CD8-positive, alpha-beta memory T cell (primary cell): ENCODE results near the gene SUPT3H. TPM values are rescaled to one million over a fixed set of nuclear protein-coding genes. Genes with fewer than 3 reads are reported as not detected.

ENCODE experiments used
- CTCF ChIA-PET: fragments of 350-600 bp; sonication (Branson Sonifier 250); formaldehyde crosslinking; loops from one replicate; lab custom pipeline; 2021; ENCODE audit warnings: antibody characterized with exemption; lab: Charles Lee
- POLR2A ChIA-PET: fragments of 350-600 bp; sonication (Branson Sonifier 250); formaldehyde crosslinking; loops from one replicate; lab custom pipeline; 2021; ENCODE audit warnings: antibody characterized with exemption; lab: Charles Lee
- DNase-seq, 5 donors: peaks; one replicate each; pipeline versions ENCODE4 v3.0.0 to v3.0.0-alpha.2; 2020 to 2022; ENCODE audit warnings: mixed read lengths in 1 of 5
- H3K27ac ChIP-seq: one replicate; pipeline ENCODE4 v1.7.0; 2013; ENCODE audit warnings: low read depth, mild to moderate bottlenecking, low read length, moderate library complexity
- H3K27me3 ChIP-seq: 2 replicates; pipeline ENCODE4 v1.7.0; 2013; ENCODE audit warnings: low read length, mild to moderate bottlenecking; ENCODE audit not compliant: insufficient read depth, poor library complexity, severe bottlenecking
- H3K36me3 ChIP-seq: 2 replicates; pipeline ENCODE4 v1.7.0; 2013; ENCODE audit warnings: mild to moderate bottlenecking, low read length, moderate library complexity; ENCODE audit not compliant: insufficient read depth
- H3K4me1 ChIP-seq: 2 replicates; pipeline ENCODE4 v1.7.0; 2013; ENCODE audit warnings: mild to moderate bottlenecking, low read length, moderate library complexity; ENCODE audit not compliant: insufficient read depth
- H3K4me3 ChIP-seq: 2 replicates; pipeline ENCODE4 v1.7.0; 2013; ENCODE audit warnings: mild to moderate bottlenecking, low read length
- H3K9me3 ChIP-seq: 2 replicates; pipeline ENCODE4 v1.7.0; 2013; ENCODE audit warnings: mild to moderate bottlenecking, low read length
- H3K27ac Mint-ChIP-seq, 8 donors: one replicate each; pipeline ENCODE4 v1.8.0; 2020 to 2021; ENCODE audit warnings: mixed read lengths in 8 of 8, mild to moderate bottlenecking in 6 of 8, inconsistent platforms in 3 of 8, moderate library complexity in 3 of 8
- H3K27me3 Mint-ChIP-seq, 2 donors: one replicate each; pipeline ENCODE4 v1.8.0; 2020 to 2021; ENCODE audit warnings: mixed read lengths in 2 of 2, mild to moderate bottlenecking in 1 of 2, moderate library complexity in 1 of 2
- H3K36me3 Mint-ChIP-seq, 3 donors: one replicate each; pipeline ENCODE4 v1.8.0; 2020 to 2021; ENCODE audit warnings: mixed read lengths in 3 of 3, inconsistent platforms in 1 of 3, mild to moderate bottlenecking in 1 of 3
- H3K4me1 Mint-ChIP-seq, 3 donors: one replicate each; pipeline ENCODE4 v1.8.0; 2020 to 2021; ENCODE audit warnings: mixed read lengths in 3 of 3, inconsistent platforms in 1 of 3, mild to moderate bottlenecking in 1 of 3
- H3K4me3 Mint-ChIP-seq, 7 donors: one replicate each; pipeline ENCODE4 v1.8.0; 2020 to 2021; ENCODE audit warnings: mixed read lengths in 7 of 7, mild to moderate bottlenecking in 6 of 7, moderate library complexity in 4 of 7, inconsistent platforms in 2 of 7
- H3K9me3 Mint-ChIP-seq, 5 donors: one replicate each; pipeline ENCODE4 v1.8.0; 2020 to 2022; ENCODE audit warnings: mixed read lengths in 5 of 5, mild to moderate bottlenecking in 3 of 5, moderate library complexity in 2 of 5, inconsistent platforms in 1 of 5
- polyA plus RNA-seq: library from polyadenylated mRNA; unstranded; fragments of 300-500 nt; fragmentation: Illumina TruSeq; gene quantifications from one replicate; pipeline ENCODE4 v1.2.3, GENCODE V29; 2021
- total RNA-seq, 2 experiments: library from RNA; stranded (reverse); gene quantifications; one replicate each; pipeline ENCODE4 v1.2.3, GENCODE V29; 2021

Gene SUPT3H
- total and polyA plus RNA-seq, 3 experiments from 2014 or later, result 13.7 to 17.1 (median 14.6) TPM

DNA sequence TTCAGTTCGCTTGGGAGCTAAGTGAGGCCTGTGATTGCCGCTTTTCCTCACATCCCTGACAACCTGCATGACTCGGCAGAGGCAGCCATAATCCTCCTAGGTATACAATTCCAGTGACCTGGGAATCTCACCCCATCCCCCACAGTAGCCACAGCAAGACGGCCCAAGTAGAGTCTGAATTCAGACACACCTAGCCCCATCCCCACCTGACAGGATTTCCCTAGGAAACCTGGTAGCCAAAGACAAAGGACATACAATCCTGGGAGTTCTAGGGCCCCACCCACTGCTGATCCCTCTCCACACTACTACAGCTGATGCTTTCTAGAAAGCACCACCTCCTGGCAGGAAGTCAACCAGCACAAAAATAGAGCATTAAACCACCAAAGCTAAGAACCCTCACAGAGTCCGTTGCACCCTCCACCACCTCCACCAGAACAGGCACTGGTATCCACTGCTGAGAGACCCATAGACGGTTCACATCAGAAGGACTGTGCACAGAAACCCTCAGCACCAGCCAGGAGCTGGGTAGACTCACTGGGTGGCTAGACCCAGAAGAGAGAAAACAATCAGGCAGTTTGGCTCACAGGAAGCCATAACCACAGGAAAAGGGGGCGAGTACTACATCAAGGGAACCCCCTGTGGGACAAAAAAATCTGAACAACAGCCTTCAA is 67.5 kb downstream of the SUPT3H start:
- H3K36me3 ChIP-seq, result no peaks in the 10 kb centered on the region
- Mint-ChIP-seq H3K27me3 (no peaks in the 10 kb centered on the region), H3K4me1 (peaks cover 37 to 43% (median 39%) of the 10 kb centered on the region in 3 donors), H3K27ac (peak overlapping the region; percentile 22 to 88 (median 79)), H3K36me3 (peaks cover 0 to 12% (median 5%) of the 10 kb centered on the region in 3 donors), H3K4me3 (peak overlapping the region in 6 of 7 donors; percentile 68 to 79 (median 74)), H3K9me3 (peaks cover 0 to 2% (median 0%) of the 10 kb centered on the region in 5 donors)
- no peaks in the 10 kb centered on the region for H3K9me3 ChIP-seq
- H3K4me1 ChIP-seq, result peaks cover 24% of the 10 kb centered on the region
- H3K27me3 ChIP-seq, result no peaks in the 10 kb centered on the region
- DNase-seq, result peak; percentile 2 to 78 (median 34)
- ChIA-PET POLR2A (no interaction called here), CTCF (interaction anchor here (1.1 kb wide), 1 partner anchor 612 kb away, joined by 3 read pairs; no protein-coding TSS in a partner anchor)
- no peak overlapping the region for H3K27ac ChIP-seq
- peak overlapping the region; percentile 46 for H3K4me3 ChIP-seq

DNA sequence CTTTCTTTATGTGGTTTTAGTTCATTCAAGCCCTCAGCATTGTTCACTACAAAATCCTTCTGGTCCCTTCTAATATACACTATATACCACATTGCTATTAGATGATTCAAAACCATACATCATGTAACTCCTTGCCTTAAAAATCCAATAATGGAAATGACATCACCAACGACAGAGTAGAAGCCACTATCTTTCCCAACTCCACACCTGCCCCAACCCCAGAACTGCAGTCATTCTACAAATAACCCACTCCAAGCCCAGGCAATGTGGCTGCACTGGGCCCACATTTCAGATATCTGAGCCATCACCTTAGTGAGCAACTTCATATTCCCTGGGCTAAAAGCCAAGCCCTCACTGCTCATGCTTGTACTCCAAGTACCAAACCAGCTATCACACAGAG is 72.2 kb downstream of the SUPT3H start:
- CTCF ChIA-PET, result no interaction called here
- H3K27ac ChIP-seq, result no peak overlapping the region
- peak overlapping the region in 2 of 8 donors; percentile 21 to 48 for H3K27ac Mint-ChIP-seq
- H3K27me3 Mint-ChIP-seq, result no peaks in the 10 kb centered on the region
- H3K36me3 Mint-ChIP-seq, result peaks cover 0 to 20% (median 1%) of the 10 kb centered on the region in 3 donors
- no peak overlapping the region for H3K4me3 ChIP-seq
- no peaks in the 10 kb centered on the region for H3K9me3 ChIP-seq
- H3K4me3 Mint-ChIP-seq, result no peak overlapping the region
- no peaks in the 10 kb centered on the region for H3K27me3 ChIP-seq
- peaks cover 0 to 5% (median 2%) of the 10 kb centered on the region in 5 donors for H3K9me3 Mint-ChIP-seq
- DNase-seq, result no peak
- peaks cover 15 to 29% (median 19%) of the 10 kb centered on the region in 3 donors for H3K4me1 Mint-ChIP-seq
- POLR2A ChIA-PET, result no interaction called here
- H3K4me1 ChIP-seq, result peaks cover 12% of the 10 kb centered on the region
- H3K36me3 ChIP-seq, result no peaks in the 10 kb centered on the region

DNA sequence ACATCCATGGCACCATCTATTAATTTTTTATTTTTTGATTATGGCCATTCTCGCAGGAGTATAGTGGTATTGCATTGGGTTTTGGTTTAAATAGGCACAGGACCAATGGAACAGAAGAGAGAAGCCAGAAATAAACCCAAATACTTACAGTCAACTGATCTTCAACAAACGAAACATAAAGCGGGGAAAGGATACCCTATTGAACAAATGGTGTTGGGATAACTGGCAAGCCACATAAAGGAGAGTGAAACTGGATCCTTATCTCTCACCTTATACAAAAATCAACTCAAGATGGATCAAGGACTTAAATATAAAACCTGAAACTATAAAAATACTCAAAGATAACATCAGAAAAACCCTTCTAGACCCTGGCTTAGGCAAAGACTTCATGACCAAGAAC is 74.9 kb downstream of the SUPT3H start:
- no peak for DNase-seq
- Mint-ChIP-seq H3K4me3 (no peak overlapping the region), H3K4me1 (peaks cover 0 to 12% (median 4%) of the 10 kb centered on the region in 3 donors), H3K36me3 (peaks cover 0 to 20% (median 1%) of the 10 kb centered on the region in 3 donors), H3K27me3 (no peaks in the 10 kb centered on the region), H3K9me3 (peaks cover 0 to 5% (median 2%) of the 10 kb centered on the region in 5 donors), H3K27ac (no peak overlapping the region)
- Histone ChIP-seq H3K4me1 (no peaks in the 10 kb centered on the region), H3K27me3 (no peaks in the 10 kb centered on the region), H3K27ac (no peak overlapping the region), H3K4me3 (no peak overlapping the region), H3K36me3 (no peaks in the 10 kb centered on the region), H3K9me3 (no peaks in the 10 kb centered on the region)
- POLR2A ChIA-PET, result no interaction called here
- CTCF ChIA-PET, result no interaction called here

GRCh38 chr6:45301348-45302142 is 76.2 kb downstream of the SUPT3H start:
- Mint-ChIP-seq H3K4me1 (peaks cover 0 to 12% (median 6%) of the 10 kb centered on the region in 3 donors), H3K9me3 (peaks cover 0 to 5% (median 2%) of the 10 kb centered on the region in 5 donors), H3K27me3 (no peaks in the 10 kb centered on the region), H3K36me3 (peaks cover 0 to 20% (median 1%) of the 10 kb centered on the region in 3 donors), H3K4me3 (no peak overlapping the region), H3K27ac (peak overlapping the region in 1 of 8 donors; percentile 72)
- POLR2A ChIA-PET, result no interaction called here
- CTCF ChIA-PET, result no interaction called here
- H3K4me1 ChIP-seq, result no peaks in the 10 kb centered on the region
- H3K9me3 ChIP-seq, result no peaks in the 10 kb centered on the region
- H3K27me3 ChIP-seq, result no peaks in the 10 kb centered on the region
- no peak overlapping the region for H3K4me3 ChIP-seq
- DNase-seq, result no peak
- no peak overlapping the region for H3K27ac ChIP-seq
- H3K36me3 ChIP-seq, result no peaks in the 10 kb centered on the region

- Histone ChIP-seq H3K27ac (no peak overlapping the region), H3K9me3 (no peaks in the 10 kb centered on the region), H3K4me1 (no peaks in the 10 kb centered on the region), H3K36me3 (no peaks in the 10 kb centered on the region), H3K27me3 (no peaks in the 10 kb centered on the region), H3K4me3 (no peak overlapping the region)
- H3K9me3 Mint-ChIP-seq, result peaks cover 0 to 5% (median 0%) of the 10 kb centered on the region in 5 donors
- no peaks in the 10 kb centered on the region for H3K27me3 Mint-ChIP-seq
- no peak for DNase-seq
- no peak overlapping the region for H3K4me3 Mint-ChIP-seq
- peaks cover 0 to 12% (median 1%) of the 10 kb centered on the region in 3 donors for H3K36me3 Mint-ChIP-seq
- H3K4me1 Mint-ChIP-seq, result peaks cover 0 to 8% (median 4%) of the 10 kb centered on the region in 3 donors
- H3K27ac Mint-ChIP-seq, result peak overlapping the region in 3 of 8 donors; percentile 16 to 72 (median 19)
- ChIA-PET POLR2A (no interaction called here), CTCF (no interaction called here)
These were observed 77.0 kb downstream of the SUPT3H start for GRCh38 chr6:45300736-45301135.

DNA sequence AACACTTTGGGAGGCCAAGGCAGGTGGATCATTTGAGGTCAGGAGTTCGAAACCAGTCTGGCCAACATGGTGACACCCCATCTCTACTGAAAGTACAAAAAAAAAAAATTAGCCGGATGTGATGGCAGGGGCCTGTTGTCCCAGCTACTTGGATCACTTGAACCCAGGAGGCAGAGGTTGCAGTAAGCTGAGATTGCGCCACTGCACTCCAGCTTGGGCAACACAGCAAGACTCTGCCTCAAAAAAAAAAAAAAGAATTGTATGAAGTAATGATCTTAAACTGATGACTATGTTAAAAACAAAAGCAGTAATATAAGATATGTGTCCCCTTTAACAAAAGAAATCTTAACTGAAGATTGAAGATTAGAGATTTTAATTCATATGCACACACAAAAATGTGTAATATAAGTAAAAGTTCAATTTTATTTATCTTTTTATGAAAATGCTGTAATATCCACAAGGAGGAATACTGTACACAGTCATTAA is 78.6 kb downstream of the SUPT3H start:
- no peak for DNase-seq
- H3K27me3 Mint-ChIP-seq, result no peaks in the 10 kb centered on the region
- Histone ChIP-seq H3K4me1 (peaks cover 4% of the 10 kb centered on the region), H3K27ac (no peak overlapping the region), H3K36me3 (no peaks in the 10 kb centered on the region), H3K9me3 (no peaks in the 10 kb centered on the region), H3K4me3 (no peak overlapping the region), H3K27me3 (no peaks in the 10 kb centered on the region)
- CTCF ChIA-PET, result no interaction called here
- POLR2A ChIA-PET, result no interaction called here
- peaks cover 1 to 19% (median 14%) of the 10 kb centered on the region in 3 donors for H3K4me1 Mint-ChIP-seq
- peaks cover 0 to 5% (median 0%) of the 10 kb centered on the region in 5 donors for H3K9me3 Mint-ChIP-seq
- no peak overlapping the region for H3K27ac Mint-ChIP-seq
- peaks cover 0 to 7% (median 1%) of the 10 kb centered on the region in 3 donors for H3K36me3 Mint-ChIP-seq
- H3K4me3 Mint-ChIP-seq, result no peak overlapping the region

GRCh38 chr6:45297320-45297719 is 80.4 kb downstream of the SUPT3H start:
- no peak overlapping the region for H3K27ac ChIP-seq
- H3K4me3 ChIP-seq, result no peak overlapping the region
- peak overlapping the region in 2 of 8 donors; percentile 8 to 15 for H3K27ac Mint-ChIP-seq
- ChIA-PET CTCF (no interaction called here), POLR2A (no interaction called here)
- H3K9me3 Mint-ChIP-seq, result no peaks in the 10 kb centered on the region
- H3K4me3 Mint-ChIP-seq, result no peak overlapping the region
- peaks cover 0 to 2% of the 10 kb centered on the region in 2 donors for H3K27me3 Mint-ChIP-seq
- no peak for DNase-seq
- peaks cover 0 to 1% (median 0%) of the 10 kb centered on the region in 3 donors for H3K36me3 Mint-ChIP-seq
- peaks cover 15% of the 10 kb centered on the region for H3K4me1 ChIP-seq
- H3K27me3 ChIP-seq, result no peaks in the 10 kb centered on the region
- H3K9me3 ChIP-seq, result no peaks in the 10 kb centered on the region
- H3K4me1 Mint-ChIP-seq, result peaks cover 20 to 33% (median 32%) of the 10 kb centered on the region in 3 donors
- no peaks in the 10 kb centered on the region for H3K36me3 ChIP-seq
